Left ventricle myocardium inferior (tissue), 1 donor: ENCODE results near the gene LBH. TPM values are rescaled to one million over a fixed set of nuclear protein-coding genes. Genes with fewer than 3 reads are reported as not detected.
"Not testable (repeated sequence)": the region's sequence is repeated elsewhere in the genome, so short reads cannot be mapped to it uniquely, and the experiment has no call there.

Source experiments
- DNase-seq: peaks from one replicate; pipeline ENCODE4 v3.0.0-alpha.2; 2020
- H3K27ac ChIP-seq: fragments of 200-600 bp; replicated peaks from 2 replicates; pipeline ENCODE4 v1.8.0; 2021
- H3K27me3 ChIP-seq: fragments of 200-600 bp; 2 replicates; pipeline ENCODE4 v1.8.0; 2021; ENCODE audit warnings: low read depth
- H3K36me3 ChIP-seq: fragments of 200-600 bp; 2 replicates; pipeline ENCODE4 v1.8.0; 2021
- H3K4me1 ChIP-seq: fragments of 200-600 bp; 2 replicates; pipeline ENCODE4 v1.8.0; 2021
- H3K4me3 ChIP-seq: fragments of 200-600 bp; 2 replicates; pipeline ENCODE4 v1.8.0; 2021; ENCODE audit warnings: mild to moderate bottlenecking, moderate library complexity
- H3K9me3 ChIP-seq: fragments of 200-600 bp; replicated peaks from 2 replicates; pipeline ENCODE4 v1.8.0; 2021
- CTCF ChIP-seq: fragments of 200-600 bp; IDR thresholded peaks from 2 replicates; pipeline ENCODE4 v1.8.0; 2021; ENCODE audit warnings: antibody characterized with exemption, mild to moderate bottlenecking, borderline replicate concordance
- intact Hi-C: fragments of 100-400 bp; cut with micrococcal nuclease; formaldehyde crosslinking; loops from one replicate; pipeline ENCODE4 v1.11.0; 2022
- total RNA-seq: library from RNA; stranded (reverse); fragmentation: NEBNext Ultra II Directional; extraction: Animal tissue kit (Norgen Biotek cat#: 25700); gene quantifications from one replicate; pipeline ENCODE4 v1.2.1, GENCODE V29; 2021
- donor health status: DM: no; HTN: yes; CAD: no; lungs with severe emphysema.

The LBH gene
- total RNA-seq, 1 donor from 2014 or later, result 200 TPM

DNA sequence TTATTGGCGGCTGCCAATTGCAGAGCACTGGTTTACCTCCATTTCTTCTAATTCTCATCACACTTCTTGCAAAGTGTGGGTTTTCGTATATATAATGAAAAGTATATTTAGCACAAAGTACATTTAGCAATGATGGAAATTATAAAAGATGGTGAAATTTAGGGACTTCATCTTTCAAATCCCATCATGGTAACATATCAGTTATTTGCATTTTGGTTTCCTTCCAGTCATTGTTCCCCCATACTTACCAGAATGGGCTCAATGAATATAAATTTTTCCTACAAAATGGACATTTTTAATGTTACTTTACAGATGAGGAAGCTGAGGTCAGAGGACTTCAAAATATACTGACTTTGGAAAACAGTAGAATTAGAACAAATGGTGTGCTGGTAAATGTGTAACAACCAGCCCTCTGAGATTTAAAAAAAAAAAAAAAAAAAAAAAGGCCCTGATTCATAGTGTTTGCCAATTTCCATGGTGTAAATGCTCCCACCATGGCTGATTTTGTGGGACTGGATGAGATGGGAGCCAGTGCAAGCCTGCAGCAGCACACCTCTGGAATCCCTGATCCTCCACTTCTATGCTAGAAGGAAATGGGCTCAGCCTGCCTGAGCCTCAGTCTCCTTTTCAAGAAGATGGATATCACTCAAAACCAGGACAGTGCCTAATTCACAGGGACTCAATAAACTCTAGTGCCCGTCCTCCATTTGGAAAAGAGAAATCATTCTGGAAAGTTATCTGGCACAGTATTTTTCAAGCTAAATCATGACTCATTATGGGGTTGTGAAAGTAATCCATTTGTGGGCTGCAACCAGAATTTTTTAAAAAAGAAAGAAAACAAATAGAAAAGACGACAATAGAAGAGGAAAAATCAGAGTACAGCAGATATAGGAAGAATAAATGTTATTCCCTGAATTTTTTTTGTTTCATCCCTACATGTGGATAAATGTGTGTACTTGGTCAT, 34.0 kb downstream of the LBH start:
- TF ChIP-seq CTCF, result no peak
- peaks cover 20% of the 10 kb centered on the region for H3K9me3 ChIP-seq
- intact Hi-C loops, result no loop called here
- H3K27ac ChIP-seq, result peak overlapping the region; percentile 55
- H3K4me1 ChIP-seq, result peaks cover 39% of the 10 kb centered on the region
- no peak for DNase-seq
- no peaks in the 10 kb centered on the region for H3K27me3 ChIP-seq
- peaks cover under 1% of the 10 kb centered on the region for H3K36me3 ChIP-seq
- no peak overlapping the region for H3K4me3 ChIP-seq

DNA sequence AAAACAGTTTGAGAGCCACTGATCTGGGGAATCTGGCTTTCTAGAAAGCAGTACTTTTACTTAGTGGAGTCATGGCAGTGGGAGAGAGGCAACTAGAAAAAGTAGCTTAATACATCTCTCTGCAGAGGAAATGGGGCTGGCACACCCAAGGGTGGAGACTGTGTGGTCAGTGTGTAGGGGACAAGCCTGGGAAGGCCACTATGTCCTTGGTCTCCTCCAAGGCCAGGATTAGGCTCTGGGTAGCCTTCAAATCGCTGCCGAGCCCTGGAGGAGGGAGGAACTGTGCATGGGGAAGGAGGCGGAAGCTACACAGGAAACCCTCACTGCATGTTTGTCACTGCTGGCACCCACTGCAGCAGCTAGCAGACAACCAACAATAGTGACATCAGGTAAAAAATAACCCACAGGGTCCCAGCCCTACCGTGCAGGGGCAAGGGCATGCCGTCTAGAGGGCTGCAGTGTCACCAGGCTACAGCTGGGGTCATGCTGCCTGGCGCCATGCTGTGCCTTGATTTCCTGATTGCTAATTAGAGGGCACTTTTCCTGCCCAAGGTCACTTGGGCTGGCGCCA, 34.8 kb downstream of the LBH start:
- DNase-seq, result no peak
- intact Hi-C loops, result no loop called here
- Histone ChIP-seq H3K4me1 (peaks cover 39% of the 10 kb centered on the region), H3K27me3 (no peaks in the 10 kb centered on the region), H3K36me3 (no peaks in the 10 kb centered on the region), H3K4me3 (no peak overlapping the region), H3K27ac (peak overlapping the region; percentile 55), H3K9me3 (peaks cover 17% of the 10 kb centered on the region)
- TF ChIP-seq CTCF, result no peak

DNA sequence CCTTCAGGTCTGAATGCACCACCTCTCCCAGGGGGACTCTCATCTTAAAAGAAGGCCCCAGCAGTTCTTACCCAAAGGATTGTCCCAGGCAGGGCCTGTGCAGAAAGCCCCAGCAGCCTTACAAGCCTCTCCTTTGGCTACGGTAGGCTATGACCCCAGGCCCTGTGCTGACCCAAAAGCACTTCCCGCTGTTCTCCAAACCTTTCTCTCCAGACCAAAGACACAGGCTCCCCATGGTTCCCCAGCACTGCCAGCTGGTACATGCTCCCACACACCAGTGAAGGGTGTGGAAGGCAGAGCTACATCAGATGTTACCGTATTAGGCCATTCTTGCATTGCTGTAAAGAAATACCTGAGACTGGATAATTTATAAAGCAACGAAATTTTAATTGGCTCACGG, 35.4 kb downstream of the LBH start:
- peaks cover 39% of the 10 kb centered on the region for H3K4me1 ChIP-seq
- H3K27me3 ChIP-seq, result no peaks in the 10 kb centered on the region
- no peaks in the 10 kb centered on the region for H3K36me3 ChIP-seq
- H3K4me3 ChIP-seq, result no peak overlapping the region
- no peak for TF ChIP-seq CTCF
- H3K27ac ChIP-seq, result peak overlapping the region; percentile 55
- intact Hi-C loops, result no loop called here
- H3K9me3 ChIP-seq, result peaks cover 12% of the 10 kb centered on the region
- DNase-seq, result no peak

DNA sequence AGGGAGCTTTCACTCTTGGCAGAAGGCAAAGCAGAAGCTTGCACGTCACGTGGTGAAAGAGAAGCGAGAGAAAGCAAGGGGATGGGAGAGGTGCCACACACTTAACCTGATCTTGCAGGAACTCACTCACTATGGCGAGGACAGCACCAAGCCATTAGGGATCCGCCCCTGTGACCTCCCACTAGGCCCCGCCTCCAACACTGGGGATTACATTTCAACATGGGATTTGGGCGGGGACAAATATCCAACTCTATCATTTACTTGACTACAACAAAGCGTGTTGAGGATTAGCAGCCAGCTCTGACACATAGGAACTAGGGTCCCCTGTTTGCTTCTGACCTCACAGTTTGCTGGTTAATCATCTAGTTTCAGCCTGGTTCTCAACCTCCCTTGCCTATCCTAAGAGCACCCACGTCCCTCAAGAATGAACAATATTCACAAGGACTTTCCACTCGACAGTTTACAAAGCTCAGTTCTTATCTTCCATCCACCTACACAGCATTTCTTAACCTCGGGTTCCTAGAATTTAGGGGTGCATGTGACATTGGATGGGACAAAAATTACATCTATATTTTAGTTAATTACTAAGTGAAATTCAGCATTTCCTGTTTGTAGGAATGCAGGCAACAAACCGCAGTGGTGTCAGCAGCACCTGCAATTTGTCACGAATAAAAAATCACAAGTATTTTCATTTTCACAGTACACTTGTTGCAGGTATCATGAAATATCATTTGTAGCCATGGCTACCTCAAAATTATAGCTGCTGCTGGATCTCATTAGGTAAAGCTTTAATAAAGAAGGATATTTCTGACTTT, 36.0 kb downstream of the LBH start:
- Histone ChIP-seq H3K9me3 (peaks cover 5% of the 10 kb centered on the region), H3K4me1 (peaks cover 39% of the 10 kb centered on the region), H3K27ac (no peak overlapping the region), H3K27me3 (no peaks in the 10 kb centered on the region), H3K4me3 (no peak overlapping the region), H3K36me3 (no peaks in the 10 kb centered on the region)
- intact Hi-C loops, result no loop called here
- DNase-seq, result no peak
- TF ChIP-seq CTCF, result no peak

DNA sequence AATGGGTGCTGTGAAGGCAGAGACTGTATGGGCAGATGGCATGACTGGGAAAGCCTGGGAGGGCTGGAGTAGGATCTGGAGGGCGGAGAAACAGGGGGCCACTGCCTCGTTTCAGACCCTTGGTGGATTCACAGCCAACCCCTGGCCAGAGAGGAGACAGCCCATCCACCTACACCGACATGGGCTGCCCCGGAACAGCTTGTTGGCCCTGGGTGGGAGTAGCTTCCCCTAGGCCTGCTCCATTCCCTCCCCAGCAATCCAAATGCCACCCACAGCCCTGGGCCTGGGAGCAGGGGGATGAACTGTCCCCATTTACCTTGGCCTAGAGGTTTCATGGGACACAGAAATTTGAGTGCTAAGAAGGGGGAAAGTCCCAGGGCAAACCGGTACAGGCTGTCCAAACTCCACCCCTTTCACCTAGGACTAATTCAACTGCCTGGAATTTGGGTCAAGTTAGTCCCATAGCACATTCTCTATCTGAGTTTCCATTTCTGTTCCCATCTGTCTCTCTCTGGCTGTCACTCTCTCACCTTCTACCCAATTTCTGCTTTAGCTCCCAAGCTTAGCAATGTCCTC, 37.0 kb downstream of the LBH start:
- no peak overlapping the region for H3K4me3 ChIP-seq
- peak overlapping the region; percentile 75 for H3K27ac ChIP-seq
- intact Hi-C loops, result no loop called here
- peaks cover 45% of the 10 kb centered on the region for H3K4me1 ChIP-seq
- no peak for TF ChIP-seq CTCF
- DNase-seq, result no peak
- no peaks in the 10 kb centered on the region for H3K36me3 ChIP-seq
- H3K9me3 ChIP-seq, result no peaks in the 10 kb centered on the region
- no peaks in the 10 kb centered on the region for H3K27me3 ChIP-seq

- Histone ChIP-seq H3K4me1 (peaks cover 47% of the 10 kb centered on the region), H3K27ac (peak overlapping the region; percentile 75)
- H3K36me3 ChIP-seq, H3K27me3 ChIP-seq, intact Hi-C loops, H3K4me3 ChIP-seq, H3K9me3 ChIP-seq, DNase-seq: not testable (repeated sequence)
These were observed 37.9 kb downstream of the LBH start for GRCh38 chr2:30269114-30269770.
